Measurements from ENCODE around the gene NEUROD1. TPM values are rescaled to one million over a fixed set of nuclear protein-coding genes. Genes with fewer than 3 reads are reported as not detected.

Gene NEUROD1
- total and polyA plus RNA-seq, 5 donors, result not detected

GRCh38 chr2:181678861-181679543 is 1.3 kb downstream of the NEUROD1 start:
- no peak for ATAC-seq
- Histone ChIP-seq H3K9me3 (ENCODE audit: control insufficient read depth, low read length) (no peaks in the 10 kb centered on the region), H3K4me3 (ENCODE audit: low read length) (no peak overlapping the region), H3K27ac (ENCODE audit: low read length) (no peak overlapping the region), H3K27me3 (ENCODE audit: control insufficient read depth, insufficient read depth) (peaks cover 7% of the 10 kb centered on the region), H3K4me1 (ENCODE audit: control insufficient read depth, insufficient read depth, low read length) (peaks cover 2% of the 10 kb centered on the region)
- intact Hi-C loops (cut with DNase I), result no loop called here
- DNase-seq, result no peak
- 11% methylated on average over 18 of the region's 18 CpGs for WGBS

- Histone ChIP-seq H3K4me1 (ENCODE audit: control insufficient read depth, insufficient read depth, low read length) (no peaks in the 10 kb centered on the region), H3K27ac (ENCODE audit: low read length) (no peak overlapping the region), H3K4me3 (ENCODE audit: low read length) (no peak overlapping the region), H3K9me3 (ENCODE audit: control insufficient read depth, low read length) (no peaks in the 10 kb centered on the region), H3K27me3 (ENCODE audit: control insufficient read depth, insufficient read depth) (peaks cover 9% of the 10 kb centered on the region)
- intact Hi-C loops (cut with DNase I), result no loop called here
- peak; percentile 75 to 81 for ATAC-seq
- WGBS, result 8% methylated on average over 41 of the region's 41 CpGs
- peak; percentile 60 to 84 (median 83) for DNase-seq
Observed at GRCh38 chr2:181677912-181678586, 2.3 kb downstream of the NEUROD1 start.

- Histone ChIP-seq H3K27me3 (ENCODE audit: control insufficient read depth, insufficient read depth) (peaks cover 9% of the 10 kb centered on the region), H3K9me3 (ENCODE audit: control insufficient read depth, low read length) (no peaks in the 10 kb centered on the region), H3K4me3 (ENCODE audit: low read length) (no peak overlapping the region), H3K27ac (ENCODE audit: low read length) (no peak overlapping the region), H3K4me1 (ENCODE audit: control insufficient read depth, insufficient read depth, low read length) (no peaks in the 10 kb centered on the region)
- intact Hi-C loops (cut with DNase I), result no loop called here
- 25% methylated on average over 4 of the region's 4 CpGs for WGBS
- no peak for DNase-seq
- ATAC-seq, result no peak
Observed at GRCh38 chr2:181675254-181675653, 5.1 kb downstream of the NEUROD1 start.

- no peaks in the 10 kb centered on the region for H3K9me3 ChIP-seq (ENCODE audit: control insufficient read depth, low read length)
- H3K27ac ChIP-seq (ENCODE audit: low read length), result no peak overlapping the region
- no peak for ATAC-seq
- intact Hi-C loops (cut with DNase I), result no loop called here
- H3K4me1 ChIP-seq (ENCODE audit: control insufficient read depth, insufficient read depth, low read length), result no peaks in the 10 kb centered on the region
- DNase-seq, result no peak
- H3K27me3 ChIP-seq (ENCODE audit: control insufficient read depth, insufficient read depth), result peaks cover 9% of the 10 kb centered on the region
- no peak overlapping the region for H3K4me3 ChIP-seq (ENCODE audit: low read length)
Observed at GRCh38 chr2:181674461-181674860, 5.9 kb downstream of the NEUROD1 start.

- no peak for ATAC-seq
- H3K27me3 ChIP-seq (ENCODE audit: control insufficient read depth, insufficient read depth), result peaks cover 5% of the 10 kb centered on the region
- 57% methylated on average over 2 of the region's 2 CpGs for WGBS
Observed at GRCh38 chr2:181673173-181673572, 7.1 kb downstream of the NEUROD1 start.

GRCh38 chr2:181672255-181673008 is 7.9 kb downstream of the NEUROD1 start:
- ATAC-seq, result no peak
- H3K9me3 ChIP-seq (ENCODE audit: control insufficient read depth, low read length), result no peaks in the 10 kb centered on the region
- intact Hi-C loops (cut with DNase I), result no loop called here
- no peak overlapping the region for H3K4me3 ChIP-seq (ENCODE audit: low read length)
- H3K4me1 ChIP-seq (ENCODE audit: control insufficient read depth, insufficient read depth, low read length), result no peaks in the 10 kb centered on the region
- H3K27ac ChIP-seq (ENCODE audit: low read length), result no peak overlapping the region
- peaks cover 2% of the 10 kb centered on the region for H3K27me3 ChIP-seq (ENCODE audit: control insufficient read depth, insufficient read depth)
- DNase-seq, result no peak

More at GRCh38 chr2:181673173-181673572, 7.1 kb downstream of the NEUROD1 start:
- no peaks in the 10 kb centered on the region for H3K9me3 ChIP-seq (ENCODE audit: control insufficient read depth, low read length)
- H3K4me1 ChIP-seq (ENCODE audit: control insufficient read depth, insufficient read depth, low read length), result no peaks in the 10 kb centered on the region
- H3K27ac ChIP-seq (ENCODE audit: low read length), result no peak overlapping the region
- intact Hi-C loops (cut with DNase I), result no loop called here
- H3K4me3 ChIP-seq (ENCODE audit: low read length), result no peak overlapping the region
- DNase-seq, result no peak

- peaks cover 2% of the 10 kb centered on the region for H3K27me3 ChIP-seq (ENCODE audit: control insufficient read depth, insufficient read depth)
- 79% methylated on average over 1 of the region's 1 CpG for WGBS
Observed at GRCh38 chr2:181670632-181671031, 9.7 kb downstream of the NEUROD1 start.

GRCh38 chr2:181667234-181667633 is 13.1 kb downstream of the NEUROD1 start:
- Histone ChIP-seq H3K4me3 (ENCODE audit: low read length) (no peak overlapping the region), H3K27ac (ENCODE audit: low read length) (no peak overlapping the region), H3K4me1 (ENCODE audit: control insufficient read depth, insufficient read depth, low read length) (no peaks in the 10 kb centered on the region), H3K9me3 (ENCODE audit: control insufficient read depth, low read length) (no peaks in the 10 kb centered on the region), H3K27me3 (ENCODE audit: control insufficient read depth, insufficient read depth) (no peaks in the 10 kb centered on the region)
- WGBS, result 49% methylated on average over 1 of the region's 1 CpG
- ATAC-seq, result no peak
- intact Hi-C loops (cut with DNase I), result no loop called here
- DNase-seq, result no peak

More at GRCh38 chr2:181670632-181671031, 9.7 kb downstream of the NEUROD1 start:
- H3K27ac ChIP-seq (ENCODE audit: low read length), result no peak overlapping the region
- no peaks in the 10 kb centered on the region for H3K4me1 ChIP-seq (ENCODE audit: control insufficient read depth, insufficient read depth, low read length)
- DNase-seq (no peak), ATAC-seq (no peak)
- no peak overlapping the region for H3K4me3 ChIP-seq (ENCODE audit: low read length)
- intact Hi-C loops (cut with DNase I), result no loop called here
- no peaks in the 10 kb centered on the region for H3K9me3 ChIP-seq (ENCODE audit: control insufficient read depth, low read length)

GRCh38 chr2:181662287-181662686 is 18.0 kb downstream of the NEUROD1 start:
- DNase-seq (no peak), ATAC-seq (no peak)
- Histone ChIP-seq H3K9me3 (ENCODE audit: control insufficient read depth, low read length) (no peaks in the 10 kb centered on the region), H3K27ac (ENCODE audit: low read length) (no peak overlapping the region), H3K4me3 (ENCODE audit: low read length) (no peak overlapping the region), H3K27me3 (ENCODE audit: control insufficient read depth, insufficient read depth) (no peaks in the 10 kb centered on the region), H3K4me1 (ENCODE audit: control insufficient read depth, insufficient read depth, low read length) (no peaks in the 10 kb centered on the region)
- WGBS, result 89% methylated on average over 2 of the region's 2 CpGs
- intact Hi-C loops (cut with DNase I), result no loop called here

- Histone ChIP-seq H3K27ac (ENCODE audit: low read length) (no peak overlapping the region), H3K4me1 (ENCODE audit: control insufficient read depth, insufficient read depth, low read length) (no peaks in the 10 kb centered on the region), H3K27me3 (ENCODE audit: control insufficient read depth, insufficient read depth) (no peaks in the 10 kb centered on the region), H3K9me3 (ENCODE audit: control insufficient read depth, low read length) (no peaks in the 10 kb centered on the region), H3K4me3 (ENCODE audit: low read length) (no peak overlapping the region)
- ATAC-seq, result no peak
- WGBS, result 39% methylated on average over 3 of the region's 3 CpGs
- DNase-seq, result no peak
- intact Hi-C loops (cut with DNase I), result no loop called here
Observed at GRCh38 chr2:181660181-181660580, 20.1 kb downstream of the NEUROD1 start.

- no peak overlapping the region for H3K4me3 ChIP-seq (ENCODE audit: low read length)
- H3K27me3 ChIP-seq (ENCODE audit: control insufficient read depth, insufficient read depth), result no peaks in the 10 kb centered on the region
- intact Hi-C loops (cut with DNase I), result no loop called here
- ATAC-seq (no peak), DNase-seq (peak in 1 of 3 donors; percentile 9)
- no peak overlapping the region for H3K27ac ChIP-seq (ENCODE audit: low read length)
- 51% methylated on average over 4 of the region's 4 CpGs for WGBS
- H3K9me3 ChIP-seq (ENCODE audit: control insufficient read depth, low read length), result no peaks in the 10 kb centered on the region
- H3K4me1 ChIP-seq (ENCODE audit: control insufficient read depth, insufficient read depth, low read length), result no peaks in the 10 kb centered on the region
Observed at GRCh38 chr2:181658444-181658843, 21.9 kb downstream of the NEUROD1 start.

Data from right cardiac atrium (tissue), 5 donors.